Smooth muscle cell of the brain vasculature (primary cell): ENCODE data around the gene CYYR1.
"Not testable (repeated sequence)": the region's sequence is repeated elsewhere in the genome, so short reads cannot be mapped to it uniquely, and the experiment has no call there.

Experiments
- DNase-seq: peaks from one replicate; pipeline ENCODE4 v3.0.0-alpha.2; 2012; ENCODE audit warnings: low read depth, low spot score

CYYR1 gene

DNA sequence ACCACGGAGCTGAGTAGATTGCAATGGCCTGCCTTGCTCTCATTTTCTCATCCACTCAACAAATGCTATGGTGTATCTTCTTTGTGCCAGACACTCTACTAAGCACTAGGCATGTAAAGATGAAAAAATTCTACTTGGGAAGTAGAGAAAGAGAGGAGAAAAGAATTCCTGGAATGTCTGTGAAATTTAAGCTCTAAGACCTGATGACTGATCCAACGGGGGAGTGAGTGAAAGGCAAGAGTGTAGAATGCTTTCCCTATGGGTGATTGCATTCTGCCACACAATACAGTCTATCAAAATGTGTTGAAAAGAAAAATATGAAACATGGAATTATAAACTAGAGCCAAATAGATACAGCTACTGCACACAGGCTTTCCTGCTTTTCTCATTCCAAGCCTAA is 82.3 kb downstream of the CYYR1 start:
- no peak for DNase-seq

DNA sequence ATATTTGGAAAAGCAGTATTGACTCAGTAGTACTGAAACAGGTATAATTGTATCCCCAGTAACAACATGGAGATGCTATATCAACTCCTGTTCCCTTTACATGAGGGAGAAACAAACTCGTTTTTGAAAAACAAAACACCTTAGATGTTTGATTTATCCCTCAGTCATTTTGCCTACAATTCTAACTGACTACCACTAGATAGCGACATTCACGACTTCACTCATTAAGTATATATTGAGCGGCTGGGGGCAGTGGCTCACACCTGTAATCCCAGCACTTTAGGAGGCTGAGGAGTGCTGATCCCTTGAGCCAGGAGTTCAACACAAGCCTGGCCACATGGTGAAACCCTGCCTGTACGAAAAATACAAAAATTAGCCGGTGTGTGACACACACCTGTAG is 83.3 kb downstream of the CYYR1 start:
- no peak for DNase-seq

DNA sequence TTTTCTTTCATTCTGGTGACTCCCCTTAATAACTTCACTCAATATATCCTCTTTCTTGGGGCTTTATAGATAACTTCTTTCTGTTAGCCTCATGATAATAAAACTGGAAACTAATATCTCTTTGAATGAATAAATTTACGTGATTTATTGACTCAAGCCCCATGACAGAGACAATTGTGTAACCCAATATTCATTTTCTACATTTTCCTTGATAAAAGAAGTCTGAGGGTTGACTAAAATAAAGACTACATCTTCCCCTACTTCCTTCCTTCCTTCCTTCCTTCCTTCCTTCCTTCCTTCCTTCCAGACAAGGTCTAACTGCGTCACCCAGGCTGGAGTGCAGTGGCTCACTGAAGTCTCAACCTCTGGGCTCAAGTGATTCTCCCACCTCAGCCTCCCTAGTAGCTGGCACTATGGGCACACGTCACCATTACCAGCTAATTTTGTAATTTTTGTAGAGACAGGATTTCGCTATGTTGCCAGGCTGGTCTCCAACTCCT is 85.1 kb downstream of the CYYR1 start:
- no peak for DNase-seq

DNA sequence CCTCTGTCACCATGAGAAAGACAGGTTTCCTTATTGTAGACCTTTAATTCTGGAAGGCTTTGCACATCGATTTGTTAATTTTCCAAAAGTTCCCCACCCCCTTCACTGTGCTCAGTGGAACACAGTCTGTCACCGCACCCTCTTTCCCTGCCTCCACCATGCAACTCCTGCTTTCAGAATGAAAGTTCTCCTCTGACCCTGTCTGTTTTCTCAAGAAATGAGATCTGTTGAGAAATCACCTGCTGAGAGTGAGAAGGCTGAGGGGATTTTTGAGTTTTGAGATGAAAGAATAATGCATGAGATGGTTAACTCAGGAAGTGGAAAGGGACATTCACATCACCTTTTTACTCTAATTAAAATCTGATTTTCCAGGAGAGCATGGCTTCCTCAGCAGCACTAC is 99.6 kb downstream of the CYYR1 start:
- no peak for DNase-seq

DNA sequence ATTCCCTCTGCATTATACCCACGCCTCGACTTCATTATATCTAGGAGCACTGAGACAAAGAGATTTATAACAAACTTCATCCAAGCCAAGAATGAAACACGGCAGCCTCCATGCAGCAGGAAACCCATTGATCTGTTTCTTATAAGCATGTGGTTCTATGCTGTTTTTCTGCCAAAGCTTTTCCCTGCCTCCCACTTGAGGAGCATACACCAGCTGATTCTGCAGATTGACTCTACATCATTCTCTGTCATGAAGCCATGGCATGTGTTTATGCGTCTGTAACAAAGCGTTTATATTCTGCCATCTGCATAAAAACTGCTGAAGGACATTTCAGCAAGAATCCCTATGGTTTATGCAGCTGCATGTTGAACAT is 102.0 kb downstream of the CYYR1 start:
- no peak for DNase-seq

DNA sequence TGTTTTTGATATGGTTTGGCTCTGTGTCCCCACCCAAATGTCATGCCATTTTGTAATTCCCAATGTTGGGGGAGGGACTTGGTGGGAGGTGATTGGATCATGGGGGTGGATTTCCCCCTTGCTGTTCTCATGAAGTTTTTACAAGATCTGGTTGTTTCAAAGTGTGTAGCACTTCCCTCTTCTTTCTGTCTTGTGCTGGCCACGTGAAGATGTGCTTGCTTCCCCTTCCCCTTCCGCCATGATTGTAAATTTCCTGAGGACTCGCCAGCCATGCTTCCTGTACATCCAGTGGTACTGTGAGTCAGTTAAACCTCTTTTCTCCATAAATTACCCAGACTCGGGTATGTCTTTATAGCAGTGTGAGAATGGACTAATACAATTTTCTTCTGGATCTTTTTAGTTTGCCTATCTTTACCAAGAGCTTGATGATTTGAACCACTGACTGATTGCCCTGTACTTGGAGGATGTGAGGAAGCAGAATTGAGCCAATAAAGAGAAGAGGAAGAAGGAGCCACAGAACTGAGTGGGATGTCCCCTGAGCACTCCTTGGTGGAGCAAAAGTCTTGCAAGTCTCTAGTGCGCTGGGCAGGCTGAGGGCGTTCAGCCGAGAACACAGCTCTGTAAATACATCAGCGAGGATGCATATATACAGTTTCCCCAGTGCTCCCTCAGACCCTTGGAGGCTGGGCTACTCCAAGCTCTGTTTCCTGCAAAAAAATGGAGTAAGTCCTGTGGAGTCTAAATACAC is 102.6 kb downstream of the CYYR1 start:
- no peak for DNase-seq

DNA sequence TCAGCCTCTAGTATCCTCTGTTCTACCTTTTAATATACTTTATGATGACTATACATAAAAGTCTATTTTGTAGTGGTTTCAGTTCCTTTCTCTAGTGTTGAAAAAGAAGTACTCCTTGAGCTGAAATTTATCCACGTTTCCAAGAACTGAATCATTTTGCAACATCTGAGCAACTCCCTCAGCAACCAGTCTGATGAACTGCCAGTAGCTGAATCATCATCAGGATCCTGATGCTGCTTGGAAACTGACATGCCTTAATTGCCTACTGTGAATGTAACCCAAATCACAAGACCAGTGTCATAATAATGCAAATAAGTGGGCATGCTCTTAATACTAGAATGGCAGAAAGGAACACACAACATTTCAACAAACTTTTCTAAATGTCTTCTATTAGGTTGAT is 103.3 kb downstream of the CYYR1 start:
- no peak for DNase-seq

DNA sequence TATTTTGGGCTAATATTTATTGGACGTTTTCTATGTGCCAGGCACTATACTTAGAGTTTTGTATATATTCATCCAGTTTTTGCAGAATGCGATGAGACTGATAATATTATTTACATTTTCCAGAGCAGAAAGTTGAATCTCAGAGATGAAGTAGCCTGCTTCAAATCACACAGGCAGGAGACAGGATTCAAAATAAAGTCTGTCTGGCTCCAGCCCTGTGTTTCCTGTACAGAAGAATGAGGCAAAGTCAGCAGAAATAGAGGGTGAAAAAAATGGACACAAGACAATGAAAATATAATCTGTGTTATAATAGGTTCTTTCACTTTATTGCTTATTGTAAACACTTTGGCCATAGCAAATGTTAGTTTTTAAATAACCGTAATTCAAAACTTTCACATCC is 107.2 kb downstream of the CYYR1 start:
- no peak for DNase-seq

DNA sequence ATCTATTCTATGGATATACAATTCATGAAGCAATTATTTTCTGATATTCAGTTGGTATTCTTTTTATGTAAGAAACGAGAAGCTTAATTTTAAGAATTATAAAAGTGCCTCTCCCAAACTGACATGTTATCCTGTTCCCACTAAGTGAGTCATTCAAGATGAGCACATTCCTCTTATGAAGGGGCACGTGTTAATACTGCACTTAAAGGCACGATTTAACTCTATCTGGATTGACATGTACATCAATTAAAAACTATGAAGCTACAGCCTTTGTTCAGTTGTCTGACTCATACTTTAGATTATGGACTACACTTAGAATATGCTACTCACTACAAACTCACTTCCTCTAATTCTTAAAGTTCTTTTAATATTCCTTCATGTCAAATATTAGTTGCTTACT is 111.6 kb downstream of the CYYR1 start:
- no peak for DNase-seq

DNA sequence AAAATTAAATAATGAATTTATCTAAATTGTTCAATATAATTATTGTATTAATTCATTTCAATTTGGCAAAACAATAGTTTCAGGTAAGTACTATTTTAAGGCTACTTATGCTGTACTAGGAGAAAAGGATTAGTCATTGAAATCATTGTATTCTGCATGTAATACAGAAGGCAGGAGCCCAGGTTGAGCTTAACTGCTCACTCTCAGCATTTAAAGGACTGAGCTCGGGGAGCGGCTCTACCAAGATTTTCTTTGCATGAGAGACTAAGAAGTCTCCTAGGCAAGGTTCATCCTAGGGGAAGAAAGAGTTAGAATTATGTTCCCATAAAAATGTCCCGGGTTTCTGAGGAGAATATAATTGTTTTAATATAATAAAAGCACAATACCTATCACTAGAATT is 112.5 kb downstream of the CYYR1 start:
- no peak for DNase-seq

DNA sequence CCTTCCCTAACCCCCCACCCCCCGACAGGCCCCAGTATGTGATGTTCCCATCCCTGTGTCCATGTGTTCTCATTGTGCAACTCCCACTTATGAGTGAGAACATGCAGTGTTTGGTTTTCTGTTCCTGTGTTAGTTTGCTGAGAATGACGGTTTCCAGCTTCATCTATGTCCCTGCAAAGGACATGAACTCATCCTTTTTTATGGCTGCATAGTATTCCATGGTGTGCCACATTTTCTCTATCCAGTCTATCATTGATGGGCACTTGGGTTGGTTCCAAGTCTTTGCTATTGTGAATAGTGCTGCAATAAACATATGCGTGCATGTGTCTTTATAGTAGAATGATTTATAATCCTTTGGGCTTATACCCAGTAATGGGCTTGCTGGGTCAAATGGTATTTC is 114.2 kb downstream of the CYYR1 start:
- DNase-seq: not testable (repeated sequence)

DNA sequence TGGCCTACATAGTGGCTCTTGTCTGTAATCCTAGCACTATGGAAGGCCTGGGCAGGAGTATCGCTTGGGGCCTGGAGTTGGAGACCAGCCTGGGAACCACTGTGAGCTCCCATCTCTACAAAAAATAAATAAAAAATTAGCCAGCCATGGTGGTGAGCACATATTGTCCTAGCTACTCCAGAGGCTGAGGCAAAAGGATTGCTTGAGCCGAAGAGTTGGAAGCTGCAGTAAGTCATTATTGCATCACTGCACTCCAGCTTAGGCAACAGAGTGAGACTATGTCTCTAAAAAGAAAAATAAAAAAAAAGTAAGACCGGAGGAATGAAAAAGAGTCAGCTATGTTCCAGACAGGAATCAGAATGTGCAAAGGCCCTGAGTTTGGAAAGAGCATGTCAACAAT is 115.3 kb downstream of the CYYR1 start:
- DNase-seq: no peak

DNA sequence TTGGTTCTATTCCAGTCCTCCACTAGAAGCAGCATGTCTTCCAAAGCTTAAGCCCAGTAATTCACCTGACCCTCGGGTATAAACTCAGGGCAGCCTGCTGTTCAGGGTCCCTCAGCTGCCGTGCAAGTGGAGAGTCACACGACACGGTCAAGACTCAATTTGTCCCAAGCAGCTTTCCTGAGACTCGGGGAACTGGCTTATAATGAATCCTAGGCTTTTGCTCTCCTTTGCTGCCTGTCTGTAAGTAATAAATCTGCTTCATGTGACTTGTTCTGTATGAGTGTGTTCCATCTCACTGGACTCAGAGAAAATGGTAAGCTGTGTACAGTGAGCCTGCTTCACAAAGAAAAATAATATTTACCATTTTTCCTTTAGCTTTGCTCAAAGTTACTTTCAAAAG is 119.8 kb downstream of the CYYR1 start:
- DNase-seq: no peak

DNA sequence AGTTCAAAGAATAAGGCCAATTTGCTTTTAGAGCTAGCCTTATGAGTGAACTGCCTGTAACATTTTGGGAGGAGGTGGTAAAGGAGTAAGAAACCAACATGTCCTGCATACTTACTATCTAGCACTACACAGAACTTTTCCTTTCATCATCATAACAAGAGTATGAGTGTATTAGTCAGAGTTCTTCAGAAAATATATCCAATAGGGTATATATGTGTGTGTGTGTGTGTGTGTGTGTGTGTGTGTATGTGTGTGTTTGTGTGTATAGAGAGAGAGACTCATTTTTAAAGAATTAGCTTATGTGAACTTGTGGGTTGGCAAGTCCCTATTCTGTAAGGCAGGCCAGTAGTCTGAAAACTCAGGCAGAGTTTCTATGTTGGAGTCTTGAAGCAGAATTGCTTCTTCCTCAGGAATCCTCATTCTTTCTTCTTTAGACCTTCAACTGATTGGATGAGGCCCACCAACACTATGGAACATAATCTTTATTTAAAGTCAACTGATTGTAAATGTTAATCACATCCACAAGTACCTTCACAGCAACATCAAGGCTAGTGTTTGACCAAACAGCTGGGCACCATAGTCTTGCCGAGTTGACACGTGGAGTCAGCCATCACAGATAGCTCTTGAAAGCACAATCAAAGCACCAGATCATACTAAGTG is 121.9 kb downstream of the CYYR1 start:
- no peak for DNase-seq

DNA sequence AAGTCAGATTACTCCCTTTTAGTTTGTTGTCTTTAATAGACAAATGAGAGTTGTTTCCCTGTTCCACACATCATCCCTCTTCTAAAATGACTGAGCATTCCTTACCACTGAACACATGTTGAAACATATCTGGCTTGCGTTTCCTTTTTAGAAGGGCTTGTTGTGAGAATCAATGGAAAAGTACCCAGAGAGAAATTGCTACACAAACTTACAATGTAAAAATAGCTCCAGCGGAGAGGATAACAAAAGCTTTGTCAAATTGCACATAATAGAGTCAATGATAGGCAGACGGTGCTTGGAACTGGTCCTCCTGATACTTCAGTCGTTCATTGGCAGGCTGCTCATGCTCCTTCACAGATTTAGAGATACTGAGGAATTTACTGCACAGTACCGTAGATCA is 123.9 kb downstream of the CYYR1 start:
- DNase-seq: no peak

DNA sequence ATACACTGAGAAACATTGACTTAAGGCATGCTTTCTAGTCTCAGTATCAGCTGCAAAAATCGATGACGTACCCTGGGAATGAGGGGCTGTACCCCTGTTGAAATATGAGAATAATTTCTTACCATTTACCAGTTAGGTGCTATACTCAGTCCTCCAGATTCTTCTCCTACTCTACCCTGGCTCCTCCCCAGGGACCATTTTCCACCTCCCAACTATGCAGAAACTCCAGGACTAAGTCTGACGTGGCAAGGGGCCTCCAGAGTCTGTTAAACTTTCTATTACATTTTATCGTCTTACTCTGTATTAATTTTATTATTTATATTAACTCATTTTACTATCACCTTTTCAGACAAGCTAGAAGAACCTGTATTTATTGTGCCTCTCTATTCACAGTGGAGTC is 124.3 kb downstream of the CYYR1 start:
- DNase-seq: no peak

DNA sequence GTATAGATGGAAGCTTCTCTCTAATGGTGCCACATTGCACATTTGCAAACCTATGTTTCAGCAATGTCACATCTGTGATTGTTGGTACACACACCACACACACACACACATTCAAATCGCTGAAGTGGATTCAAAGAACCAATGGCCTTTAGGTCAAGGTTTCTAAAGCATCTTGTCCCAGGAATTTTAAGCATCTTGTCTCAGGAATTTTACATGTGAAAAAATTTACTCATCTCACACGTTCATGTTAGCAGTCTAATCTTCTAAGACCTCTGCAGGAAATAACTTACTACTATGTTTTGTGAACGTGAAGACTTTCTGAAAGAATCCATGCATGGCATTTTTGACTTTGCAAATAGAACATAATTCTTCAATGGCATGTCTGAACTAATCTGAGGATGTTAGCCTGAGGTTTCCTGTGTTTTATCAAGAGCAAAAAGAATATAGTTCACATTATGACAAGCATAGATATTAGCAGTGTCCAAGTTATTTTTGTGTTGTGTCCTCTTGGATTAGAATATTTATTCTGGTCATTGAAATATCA is 125.1 kb downstream of the CYYR1 start:
- DNase-seq: no peak

DNA sequence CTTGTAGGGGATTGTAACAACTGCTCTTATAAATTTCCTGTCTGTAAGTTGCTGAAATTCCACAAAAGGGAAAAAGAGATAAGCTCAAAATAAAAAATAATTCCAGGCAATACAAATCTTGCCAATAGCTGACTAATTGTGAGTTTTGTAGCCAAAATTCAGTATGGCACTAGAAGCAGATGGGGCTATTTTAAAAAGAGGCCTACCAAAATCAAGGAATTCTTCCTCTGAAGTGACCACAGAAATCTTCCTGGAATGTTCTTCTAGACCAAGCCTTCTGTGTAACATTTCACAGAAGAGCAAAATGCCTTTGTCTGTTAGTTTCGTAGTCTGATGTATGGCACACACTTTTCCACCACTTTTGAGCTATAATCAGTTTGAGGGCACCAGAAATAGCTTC is 127.6 kb downstream of the CYYR1 start:
- DNase-seq: no peak

DNA sequence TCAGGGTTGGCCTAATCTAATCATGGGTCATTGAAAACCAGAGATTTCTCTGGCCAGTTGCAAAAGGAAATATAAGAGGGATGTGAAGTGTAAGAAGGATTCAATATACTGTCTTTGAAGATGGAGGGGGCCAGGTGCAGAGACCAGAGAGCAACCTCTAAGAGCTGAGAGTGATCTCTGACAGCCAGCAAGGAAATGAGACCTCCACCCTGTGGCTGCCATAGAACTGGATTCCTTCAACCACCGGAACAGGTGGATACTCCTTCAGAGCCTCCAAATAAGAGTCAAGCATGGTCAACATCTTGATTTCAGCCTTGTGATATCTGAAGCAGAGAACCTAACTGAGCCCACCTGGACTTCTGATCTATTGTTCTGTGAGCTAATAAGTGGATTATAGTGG is 128.4 kb downstream of the CYYR1 start:
- no peak for DNase-seq

DNA sequence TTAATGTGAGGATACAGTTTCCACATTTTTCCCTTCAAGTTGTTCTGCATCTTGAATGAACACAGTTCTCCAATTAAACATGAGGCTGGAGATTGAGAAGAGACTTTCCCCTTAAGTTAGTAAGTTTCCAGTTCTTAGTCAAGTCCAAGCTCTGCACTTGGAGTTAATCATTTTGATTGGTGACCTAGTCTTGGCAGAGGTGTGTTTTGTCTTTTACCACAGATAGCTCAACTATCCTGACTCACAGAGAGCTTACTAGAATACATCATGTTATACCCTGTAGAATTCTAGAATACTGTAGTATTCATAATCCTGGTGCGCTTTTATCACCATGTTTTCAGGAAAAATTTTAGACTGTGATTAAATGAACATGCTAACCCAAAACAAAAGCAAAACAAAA is 129.2 kb downstream of the CYYR1 start:
- no peak for DNase-seq

DNA sequence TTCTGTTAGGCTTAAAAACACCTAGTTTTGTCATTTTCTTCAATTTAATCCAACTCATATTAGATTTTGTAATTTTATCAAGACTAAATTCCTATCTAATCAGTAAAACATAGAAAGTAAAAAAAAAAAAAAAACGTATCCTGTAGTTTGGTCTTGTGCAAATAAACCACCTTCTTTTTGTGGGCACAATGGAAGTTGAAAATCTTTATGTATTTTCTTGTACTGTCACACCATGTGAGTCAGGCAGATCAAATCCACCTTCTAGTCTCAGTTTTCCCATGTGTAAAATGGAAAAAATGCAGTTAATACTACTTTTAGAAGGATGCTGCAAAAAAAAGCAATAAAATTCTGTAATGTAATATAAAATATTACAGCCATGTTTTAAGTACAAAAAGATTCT is 129.8 kb downstream of the CYYR1 start:
- DNase-seq: no peak

DNA sequence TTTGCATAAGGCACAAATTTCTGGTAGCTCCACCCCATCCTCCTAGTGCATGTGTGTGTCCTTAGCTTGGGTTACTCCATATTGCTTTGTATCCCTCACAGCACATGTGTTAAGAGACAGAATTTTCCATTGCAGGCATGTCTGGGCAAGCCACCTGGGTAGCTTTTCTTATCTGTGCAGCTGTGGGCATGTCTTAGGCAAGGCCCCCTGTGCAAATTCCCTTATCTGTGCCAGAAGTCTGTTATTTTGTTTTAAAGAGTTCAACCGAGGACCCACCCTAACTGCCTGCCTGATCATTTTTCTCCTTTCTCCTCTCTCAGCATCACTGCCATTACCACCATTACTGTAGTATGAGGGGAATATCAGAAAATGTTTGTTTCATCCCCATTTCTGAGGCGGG is 131.9 kb downstream of the CYYR1 start:
- no peak for DNase-seq

DNA sequence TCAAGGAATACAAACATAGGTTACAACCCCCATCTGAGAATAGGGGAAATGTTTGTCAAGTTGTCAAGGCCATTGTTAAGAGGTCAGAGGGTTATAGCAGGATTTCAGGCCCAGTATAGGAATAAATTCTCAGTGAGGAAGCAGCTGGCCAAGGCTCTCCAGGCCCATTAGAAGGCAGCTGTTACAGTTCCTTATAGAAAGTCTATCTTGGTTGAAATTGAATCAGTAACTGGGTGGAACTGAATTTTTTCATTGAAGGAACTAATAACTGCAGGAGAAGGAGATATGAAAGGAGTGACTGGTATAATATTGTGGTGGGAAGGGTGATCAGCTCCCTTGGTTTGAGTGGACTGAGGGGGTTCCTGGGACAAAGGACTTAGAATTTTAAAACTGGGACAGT is 134.1 kb downstream of the CYYR1 start:
- DNase-seq: no peak
